ENCODE measurements around the gene U2SURP. TPM values are rescaled to one million over a fixed set of nuclear protein-coding genes. Genes with fewer than 3 reads are reported as not detected.

The U2SURP gene
- total RNA-seq, 1 donor from 2014 or later, result 156 TPM

DNA sequence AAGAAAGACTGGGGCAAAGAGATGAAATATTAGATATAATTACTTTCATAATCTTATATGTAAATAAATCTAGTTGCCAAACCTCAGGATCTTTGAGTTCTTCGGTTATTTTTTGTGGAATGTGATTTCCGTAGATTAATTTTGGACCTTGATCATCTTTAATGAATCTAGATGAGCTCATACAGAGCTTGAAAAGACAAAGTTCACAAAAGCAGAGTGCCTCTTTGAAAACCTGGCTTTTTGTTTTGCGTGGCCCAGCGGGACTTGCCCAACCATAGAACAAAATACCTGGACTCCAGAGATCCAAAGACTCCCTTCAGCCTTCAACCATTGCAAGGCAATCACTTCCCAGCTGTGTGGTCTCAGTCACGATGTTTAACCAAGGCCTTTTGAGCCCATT, 63.4 kb downstream of the U2SURP start:
- TF ChIP-seq, protein P1, sequence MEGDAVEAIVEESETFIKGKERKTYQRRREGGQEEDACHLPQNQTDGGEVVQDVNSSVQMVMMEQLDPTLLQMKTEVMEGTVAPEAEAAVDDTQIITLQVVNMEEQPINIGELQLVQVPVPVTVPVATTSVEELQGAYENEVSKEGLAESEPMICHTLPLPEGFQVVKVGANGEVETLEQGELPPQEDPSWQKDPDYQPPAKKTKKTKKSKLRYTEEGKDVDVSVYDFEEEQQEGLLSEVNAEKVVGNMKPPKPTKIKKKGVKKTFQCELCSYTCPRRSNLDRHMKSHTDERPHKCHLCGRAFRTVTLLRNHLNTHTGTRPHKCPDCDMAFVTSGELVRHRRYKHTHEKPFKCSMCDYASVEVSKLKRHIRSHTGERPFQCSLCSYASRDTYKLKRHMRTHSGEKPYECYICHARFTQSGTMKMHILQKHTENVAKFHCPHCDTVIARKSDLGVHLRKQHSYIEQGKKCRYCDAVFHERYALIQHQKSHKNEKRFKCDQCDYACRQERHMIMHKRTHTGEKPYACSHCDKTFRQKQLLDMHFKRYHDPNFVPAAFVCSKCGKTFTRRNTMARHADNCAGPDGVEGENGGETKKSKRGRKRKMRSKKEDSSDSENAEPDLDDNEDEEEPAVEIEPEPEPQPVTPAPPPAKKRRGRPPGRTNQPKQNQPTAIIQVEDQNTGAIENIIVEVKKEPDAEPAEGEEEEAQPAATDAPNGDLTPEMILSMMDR (IDR thresholded peaks at IDR 0.05; ENCODE audit: unreplicated experiment), result no peak
- H3K27ac Mint-ChIP-seq, result no peak overlapping the region
- H3K27me3 Mint-ChIP-seq, result no peaks in the 10 kb centered on the region
- no peak for DNase-seq (ENCODE audit: low spot score, unreplicated experiment)
- no peaks in the 10 kb centered on the region for H3K9me3 Mint-ChIP-seq (ENCODE audit: low read depth)
- no peaks in the 10 kb centered on the region for H3K4me1 Mint-ChIP-seq (ENCODE audit: low read depth)
- peaks cover 5% of the 10 kb centered on the region for H3K36me3 Mint-ChIP-seq (ENCODE audit: insufficient read depth)
- H3K4me3 Mint-ChIP-seq (ENCODE audit: low read depth), result no peak overlapping the region

DNA sequence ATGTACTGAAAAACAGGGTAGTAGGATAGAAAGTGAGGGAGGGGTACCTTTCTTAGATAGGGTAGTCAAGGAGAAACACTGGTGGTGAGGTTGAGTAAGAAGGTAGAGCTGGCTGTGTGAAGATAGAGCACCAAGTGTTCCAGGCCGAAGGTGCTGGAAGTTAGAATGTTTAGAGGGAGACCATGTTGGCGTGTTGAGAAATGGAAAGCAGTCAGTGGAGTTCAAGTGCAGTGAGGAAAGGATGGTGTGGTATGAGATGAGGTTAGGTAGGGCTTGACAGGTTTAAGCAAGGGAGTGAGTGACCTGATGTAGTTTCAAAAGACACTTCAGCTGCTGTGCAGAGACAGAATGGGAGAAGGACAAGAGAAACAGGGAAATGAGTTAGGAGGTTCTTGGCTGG, 64.0 kb downstream of the U2SURP start:
- TF ChIP-seq, protein P1 (IDR thresholded peaks at IDR 0.05; ENCODE audit: unreplicated experiment), result no peak
- no peak overlapping the region for H3K4me3 Mint-ChIP-seq (ENCODE audit: low read depth)
- DNase-seq (ENCODE audit: low spot score, unreplicated experiment), result no peak
- H3K27me3 Mint-ChIP-seq, result no peaks in the 10 kb centered on the region
- no peaks in the 10 kb centered on the region for H3K4me1 Mint-ChIP-seq (ENCODE audit: low read depth)
- H3K9me3 Mint-ChIP-seq (ENCODE audit: low read depth), result no peaks in the 10 kb centered on the region
- H3K36me3 Mint-ChIP-seq (ENCODE audit: insufficient read depth), result peaks cover 5% of the 10 kb centered on the region
- H3K27ac Mint-ChIP-seq, result no peak overlapping the region

DNA sequence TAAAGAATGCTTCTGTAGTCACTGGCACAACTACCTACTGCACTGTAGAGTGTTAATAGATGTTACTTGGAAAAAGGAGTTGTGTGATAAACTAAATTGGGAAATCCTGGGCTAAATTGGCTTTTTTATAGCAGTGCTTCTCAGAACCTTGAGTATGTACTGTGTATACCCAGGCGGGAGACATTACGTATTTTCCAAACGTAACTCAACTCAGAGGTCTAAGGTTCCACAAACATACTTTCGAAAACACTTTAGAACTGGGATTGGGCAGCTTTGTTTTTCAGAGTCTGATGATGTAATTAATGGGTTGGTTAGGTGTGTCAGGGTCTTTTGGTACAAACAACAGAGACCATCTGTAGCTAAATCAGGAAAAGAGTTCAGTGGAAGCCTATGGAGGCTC, 64.7 kb downstream of the U2SURP start:
- H3K36me3 Mint-ChIP-seq (ENCODE audit: insufficient read depth), result peaks cover 4% of the 10 kb centered on the region
- TF ChIP-seq, protein P1 (IDR thresholded peaks at IDR 0.05; ENCODE audit: unreplicated experiment), result no peak
- DNase-seq (ENCODE audit: low spot score, unreplicated experiment), result no peak
- no peak overlapping the region for H3K27ac Mint-ChIP-seq
- H3K4me3 Mint-ChIP-seq (ENCODE audit: low read depth), result no peak overlapping the region
- no peaks in the 10 kb centered on the region for H3K27me3 Mint-ChIP-seq
- no peaks in the 10 kb centered on the region for H3K9me3 Mint-ChIP-seq (ENCODE audit: low read depth)
- peaks cover 2% of the 10 kb centered on the region for H3K4me1 Mint-ChIP-seq (ENCODE audit: low read depth)

DNA sequence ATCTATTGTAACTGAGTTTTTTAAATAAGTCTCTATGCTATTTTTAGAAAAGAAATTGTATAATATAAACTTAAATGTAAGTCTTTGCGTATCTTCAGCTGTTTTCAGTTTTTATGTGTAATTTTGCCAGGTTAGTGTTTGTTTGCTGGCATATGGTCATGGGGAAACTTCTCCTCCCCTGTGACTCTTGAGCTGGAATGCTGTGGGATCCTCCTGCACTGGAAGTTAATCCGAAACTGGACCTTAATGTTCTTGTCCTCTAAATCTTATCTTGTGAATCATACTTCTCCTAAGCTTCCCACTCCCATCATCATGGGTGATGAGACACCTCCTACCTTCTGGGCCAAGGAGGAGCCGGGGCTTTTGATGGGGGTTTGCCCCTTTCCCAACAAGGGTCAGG, 65.8 kb downstream of the U2SURP start:
- TF ChIP-seq, protein P1 (IDR thresholded peaks at IDR 0.05; ENCODE audit: unreplicated experiment), result no peak
- Mint-ChIP-seq H3K4me3 (ENCODE audit: low read depth) (no peak overlapping the region), H3K27ac (no peak overlapping the region), H3K27me3 (no peaks in the 10 kb centered on the region), H3K36me3 (ENCODE audit: insufficient read depth) (no peaks in the 10 kb centered on the region), H3K4me1 (ENCODE audit: low read depth) (peaks cover 8% of the 10 kb centered on the region), H3K9me3 (ENCODE audit: low read depth) (no peaks in the 10 kb centered on the region)
- no peak for DNase-seq (ENCODE audit: low spot score, unreplicated experiment)

DNA sequence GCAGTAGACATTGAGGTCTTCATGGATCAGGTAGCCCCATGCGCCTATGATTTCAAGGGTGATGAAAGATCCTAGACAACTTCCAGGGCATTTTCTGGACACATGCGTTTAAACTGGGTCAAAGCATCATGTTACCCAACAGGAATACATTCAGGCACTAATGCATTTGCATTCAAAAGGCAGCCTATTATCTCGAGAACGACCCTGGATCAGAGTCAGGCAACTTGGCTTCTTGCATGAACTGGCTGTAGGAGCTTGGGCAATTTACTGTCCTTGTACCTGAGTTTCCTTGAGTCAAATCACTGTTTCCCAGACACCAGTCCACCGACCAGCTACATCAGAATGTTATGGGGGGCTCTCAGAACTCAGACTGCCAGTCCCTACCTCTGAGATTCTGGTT, 66.7 kb downstream of the U2SURP start:
- Mint-ChIP-seq H3K9me3 (ENCODE audit: low read depth) (no peaks in the 10 kb centered on the region), H3K4me3 (ENCODE audit: low read depth) (no peak overlapping the region), H3K4me1 (ENCODE audit: low read depth) (peaks cover 10% of the 10 kb centered on the region), H3K36me3 (ENCODE audit: insufficient read depth) (no peaks in the 10 kb centered on the region), H3K27ac (no peak overlapping the region), H3K27me3 (no peaks in the 10 kb centered on the region)
- no peak for DNase-seq (ENCODE audit: low spot score, unreplicated experiment)
- TF ChIP-seq, protein P1 (IDR thresholded peaks at IDR 0.05; ENCODE audit: unreplicated experiment), result no peak
